K562 (cell line): ENCODE data around the gene KRTAP2-2. TPM values are rescaled to one million over a fixed set of nuclear protein-coding genes. Genes with fewer than 3 reads are reported as not detected.
"Not testable (repeated sequence)": the region's sequence is repeated elsewhere in the genome, so short reads cannot be mapped to it uniquely, and the experiment has no call there.

Source experiments
- ATAC-seq: fragments of 200-7000 bp; cut with Tn5 transposase; 3 replicates; pipeline ENCODE4 v1.9.1; 2020; ENCODE audit warnings: moderate library complexity
- BruUV-seq: library from RNA; stranded (reverse); fragments of 400-500 nt; replicated peaks from 2 replicates; lab custom pipeline; 2021; lab: Mats Ljungman, UMichigan
- CTCF ChIA-PET: fragments of 300-600 bp; formaldehyde crosslinking; extraction: SDS; loops from one replicate; lab custom pipeline; 2021; ENCODE audit warnings: low intra/inter-chr PET ratio; lab: Yijun Ruan, JAX
- POLR2A ChIA-PET: fragments of 300-600, 350-650 bp; sonication (Branson Sonifier 250); formaldehyde crosslinking; extraction: SDS; loops from one replicate; lab custom pipeline; 2021; ENCODE audit warnings: antibody characterized with exemption, inconsistent platforms; lab: Yijun Ruan, JAX
- DNase-seq, 4 experiments: peaks; one replicate each; pipeline versions ENCODE4 v3.0.0 to v3.0.0-alpha.2; 2011 to 2018; ENCODE audit warnings: low spot score in 3 of 4, mixed read lengths in 3 of 4; ENCODE audit errors: extremely low read depth in 1 of 4
- FAIRE-seq: peaks from 2 replicates; lab custom pipeline; 2011; peaks lifted over from hg19 to GRCh38; lab: Jason Lieb, UNC
- H2AFZ ChIP-seq: 2 replicates; pipeline ENCODE4 v1.6.0; 2011; ENCODE audit warnings: low read depth, low read length, control low read depth, inconsistent platforms
- H3K27ac ChIP-seq: fragments of 200-600 bp; 3 replicates; pipeline ENCODE4 v1.8.0; 2011; ENCODE audit warnings: low read depth, mild to moderate bottlenecking, control low read depth, inconsistent platforms, low read length, moderate library complexity, mixed read lengths; ENCODE audit errors: extremely low read depth
- H3K27me3 ChIP-seq, 2 experiments: fragments of 300-600 bp in 1 of 2; 2 replicates in 1 of 2; 3 replicates in 1 of 2; pipeline versions ENCODE4 v1.6.0 to v1.8.0; 2011; ENCODE audit warnings: inconsistent platforms in 2 of 2, low read length in 2 of 2, mild to moderate bottlenecking in 1 of 2, mixed read lengths in 1 of 2, moderate library complexity in 1 of 2; ENCODE audit not compliant: control insufficient read depth in 2 of 2, insufficient read depth in 2 of 2
- H3K36me3 ChIP-seq: fragments of 300-600 bp; 3 replicates; pipeline ENCODE4 v1.8.0; 2011; ENCODE audit warnings: mild to moderate bottlenecking, low read length, inconsistent platforms; ENCODE audit not compliant: control insufficient read depth, insufficient read depth
- H3K4me1 ChIP-seq, 2 experiments: fragments of 200-600 bp in 1 of 2; replicated peaks in 1 of 2; 2 replicates in 1 of 2; 3 replicates in 1 of 2; pipeline versions ENCODE4 v1.5.1 to v1.8.0; 2011; ENCODE audit warnings: inconsistent platforms in 2 of 2, low read length in 2 of 2, mild to moderate bottlenecking in 1 of 2, mixed read lengths in 1 of 2, moderate library complexity in 1 of 2; ENCODE audit not compliant: control insufficient read depth in 2 of 2, insufficient read depth in 2 of 2
- H3K4me2 ChIP-seq: 2 replicates; pipeline ENCODE4 v1.6.1; 2011; ENCODE audit warnings: low read length, control low read depth, inconsistent platforms, mixed read lengths; ENCODE audit not compliant: insufficient read depth
- H3K4me3 ChIP-seq: fragments of 200-600 bp; sonication (generic), shearing (Covaris generic); 2 replicates; pipeline ENCODE4 v1.5.1; 2016; ENCODE audit warnings: control low read depth, inconsistent platforms
- H3K79me2 ChIP-seq: fragments of 200-600 bp; 3 replicates; pipeline ENCODE4 v1.8.0; 2011; ENCODE audit warnings: low read length, inconsistent platforms; ENCODE audit not compliant: control insufficient read depth, insufficient read depth
- H3K9ac ChIP-seq, 2 experiments: 2 replicates each; pipeline versions ENCODE4 v1.6.0 to v1.6.1; 2011; ENCODE audit warnings: low read depth in 2 of 2, low read length in 2 of 2, control low read depth in 1 of 2, inconsistent platforms in 1 of 2, mild to moderate bottlenecking in 1 of 2, mixed read lengths in 1 of 2; ENCODE audit not compliant: insufficient read depth in 1 of 2
- H3K9me1 ChIP-seq: one replicate; pipeline ENCODE4 v1.6.0; 2011; ENCODE audit warnings: inconsistent platforms, mild to moderate bottlenecking, low read length, moderate library complexity; ENCODE audit not compliant: control insufficient read depth, insufficient read depth
- H3K9me3 ChIP-seq: replicated peaks from 2 replicates; pipeline ENCODE4 v1.5.1; 2011; ENCODE audit warnings: low read depth, low read length, inconsistent platforms; ENCODE audit not compliant: control insufficient read depth, insufficient read depth
- H4K20me1 ChIP-seq: replicated peaks from 2 replicates; pipeline ENCODE4 v1.6.1; 2011; ENCODE audit warnings: low read length, inconsistent platforms, mixed read lengths; ENCODE audit not compliant: control insufficient read depth, insufficient read depth
- ELF2 ChIP-seq: fragments of 250-450 bp; sonication (Bioruptor Pico); IDR thresholded peaks from 2 replicates; pipeline ENCODE4 v1.5.0; 2021; ENCODE audit warnings: mild to moderate bottlenecking
- EP400 ChIP-seq: fragments of 450-650 bp; IDR thresholded peaks from 2 replicates; pipeline ENCODE4 v1.6.1; 2017; ENCODE audit warnings: antibody characterized with exemption, mild to moderate bottlenecking, moderate library complexity
- MAFK ChIP-seq: IDR thresholded peaks from 2 replicates; pipeline ENCODE4 v1.6.1; 2011; ENCODE audit warnings: low read length, improper control_type of control experiment
- MCM5 ChIP-seq: fragments of 450-650 bp; IDR thresholded peaks from 2 replicates; pipeline ENCODE4 v1.6.1; 2016; ENCODE audit warnings: low read depth
- MTF1 ChIP-seq: fragments of 250-450 bp; sonication (Bioruptor Pico); IDR thresholded peaks from 2 replicates; pipeline ENCODE4 v1.9.0; 2021; ENCODE audit warnings: moderate library complexity, mild to moderate bottlenecking, inconsistent platforms, borderline replicate concordance
- PURB ChIP-seq: sonication (generic); formaldehyde crosslinking; IDR thresholded peaks from 2 replicates; pipeline ENCODE4 v1.9.0; 2021; ENCODE audit warnings: low read depth, mild to moderate bottlenecking, missing genetic modification reagents
- WGBS: fragments of 100-300 bp; shearing (Covaris generic); methylation state at CpG from one replicate; pipeline ENCODE4 v1.1.6; 2016; ENCODE audit warnings: low coverage, mixed read lengths; ENCODE audit not compliant: insufficient coverage; ENCODE audit errors: missing lambda C conversion rate; 5-methylcytosine and 5-hydroxymethylcytosine counted together
- in situ Hi-C: fragments of 300-500 bp; cut with MboI; formaldehyde crosslinking; loops from 4 replicates; pipeline ENCODE4 v1.15.0; 2018; ENCODE audit warnings: inconsistent platforms, mixed read lengths
- intact Hi-C: fragments of 100-400 bp; cut with micrococcal nuclease; formaldehyde crosslinking; loops from 2 replicates; pipeline ENCODE4 v1.14.2; 2022
- polyA plus RNA-seq, 8 experiments: library from polyadenylated mRNA; depleted of rRNA in 4 of 8; stranded (reverse) in 5 of 8; unstranded in 3 of 8; fragments of >200 nt; fragmentation: Nextera tagmentation in 2 of 8; fragmentation: Illumina TruSeq in 1 of 8; extraction: Ambion mirVana in 2 of 8; extraction: Trizol in 1 of 8; gene quantifications; 2 replicates each; pipeline versions ENCODE4 v1.2.1 to v1.2.3, GENCODE V29; 2011 to 2014; ENCODE audit warnings: inconsistent platforms in 1 of 8, missing spikeins in 1 of 8
- total RNA-seq, 7 experiments: library from RNA; depleted of rRNA in 6 of 7; stranded (reverse); fragments of >200 nt in 6 of 7; fragmentation: Illumina TruSeq in 2 of 7; extraction: Trizol in 2 of 7; gene quantifications; 2 replicates each; pipeline versions ENCODE4 v1.2.1 to v1.2.3, GENCODE V29; 2011 to 2021; ENCODE audit warnings: low replicate concordance in 1 of 7
- TF ChIP-seq, protein P1 (sequence below): fragments of 250-450 bp; sonication (Bioruptor Pico); IDR thresholded peaks from 2 replicates; pipeline ENCODE4 v1.5.0; 2021
- TF ChIP-seq, protein P2 (sequence below): IDR thresholded peaks from 2 replicates; pipeline ENCODE4 v1.6.1; 2012; ENCODE audit warnings: low read depth, low read length, improper control_type of control experiment, borderline replicate concordance
- TF ChIP-seq, protein P3 (sequence below): fragments of 450-650 bp; formaldehyde crosslinking; IDR thresholded peaks from 2 replicates; pipeline ENCODE4 v1.4.0; 2020; ENCODE audit warnings: mild to moderate bottlenecking

The KRTAP2-2 gene
- total and polyA plus RNA-seq, 9 of the 15 experiments (the other 6 are each of a cell fraction or from before 2014, with no cell fraction given), result not detected

DNA sequence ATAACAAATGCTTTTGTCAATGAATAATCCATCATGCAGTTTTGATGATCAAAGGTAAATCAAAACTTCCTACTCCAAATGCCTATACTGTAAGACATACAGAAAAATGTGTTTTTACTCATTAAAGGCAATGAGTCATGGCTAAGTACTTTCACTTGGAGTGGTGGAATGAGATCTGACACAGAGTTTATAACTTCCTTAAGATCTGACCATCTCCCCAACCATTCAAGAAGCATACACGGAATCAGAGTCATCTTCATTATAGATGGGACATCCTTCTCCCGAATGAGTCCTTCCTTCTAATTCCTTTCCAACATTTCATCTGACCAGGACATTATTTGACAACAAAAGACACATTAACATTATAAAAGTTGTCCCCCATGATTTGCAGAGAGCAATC lies 28.4 kb upstream of the KRTAP2-2 start:
- DNase-seq, BruUV-seq, H3K9me1 ChIP-seq, H3K4me1 ChIP-seq, H3K27me3 ChIP-seq, H3K9me3 ChIP-seq, POLR2A ChIA-PET, H4K20me1 ChIP-seq, ATAC-seq, intact Hi-C loops, FAIRE-seq, H3K4me2 ChIP-seq, in situ Hi-C loops, H3K4me3 ChIP-seq, H3K79me2 ChIP-seq, H3K36me3 ChIP-seq, H3K27ac ChIP-seq, CTCF ChIA-PET, H2AFZ ChIP-seq, H3K9ac ChIP-seq: not testable (repeated sequence)
- WGBS, result 0% methylated on average over 2 of the region's 2 CpGs

DNA sequence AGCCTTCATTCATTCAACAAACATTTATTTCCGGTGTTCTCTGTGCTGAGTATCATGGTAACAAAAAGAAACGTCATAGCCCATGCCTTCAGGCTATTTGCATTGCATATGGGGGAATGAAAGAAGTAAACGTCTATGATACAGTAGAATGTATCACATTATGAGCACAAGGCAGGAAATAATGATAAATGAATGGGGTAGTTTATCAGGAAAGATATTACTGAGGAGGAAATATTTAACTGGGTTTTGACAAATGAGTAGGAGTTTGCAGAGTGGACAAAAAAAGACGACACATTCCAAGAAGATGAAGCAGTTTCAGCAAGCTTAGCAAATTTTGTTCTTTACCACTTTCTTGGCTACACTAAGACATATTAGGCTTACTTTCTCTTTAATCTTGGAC lies 27.6 kb upstream of the KRTAP2-2 start:
- H3K27ac ChIP-seq, result no peak overlapping the region
- WGBS, result 0% methylated on average over 4 of the region's 4 CpGs
- no TSS peak for BruUV-seq
- TF ChIP-seq, protein P1, sequence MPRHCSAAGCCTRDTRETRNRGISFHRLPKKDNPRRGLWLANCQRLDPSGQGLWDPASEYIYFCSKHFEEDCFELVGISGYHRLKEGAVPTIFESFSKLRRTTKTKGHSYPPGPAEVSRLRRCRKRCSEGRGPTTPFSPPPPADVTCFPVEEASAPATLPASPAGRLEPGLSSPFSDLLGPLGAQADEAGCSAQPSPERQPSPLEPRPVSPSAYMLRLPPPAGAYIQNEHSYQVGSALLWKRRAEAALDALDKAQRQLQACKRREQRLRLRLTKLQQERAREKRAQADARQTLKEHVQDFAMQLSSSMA (CRISPR knock-in tag), result no peak
- TF ChIP-seq, protein P2, sequence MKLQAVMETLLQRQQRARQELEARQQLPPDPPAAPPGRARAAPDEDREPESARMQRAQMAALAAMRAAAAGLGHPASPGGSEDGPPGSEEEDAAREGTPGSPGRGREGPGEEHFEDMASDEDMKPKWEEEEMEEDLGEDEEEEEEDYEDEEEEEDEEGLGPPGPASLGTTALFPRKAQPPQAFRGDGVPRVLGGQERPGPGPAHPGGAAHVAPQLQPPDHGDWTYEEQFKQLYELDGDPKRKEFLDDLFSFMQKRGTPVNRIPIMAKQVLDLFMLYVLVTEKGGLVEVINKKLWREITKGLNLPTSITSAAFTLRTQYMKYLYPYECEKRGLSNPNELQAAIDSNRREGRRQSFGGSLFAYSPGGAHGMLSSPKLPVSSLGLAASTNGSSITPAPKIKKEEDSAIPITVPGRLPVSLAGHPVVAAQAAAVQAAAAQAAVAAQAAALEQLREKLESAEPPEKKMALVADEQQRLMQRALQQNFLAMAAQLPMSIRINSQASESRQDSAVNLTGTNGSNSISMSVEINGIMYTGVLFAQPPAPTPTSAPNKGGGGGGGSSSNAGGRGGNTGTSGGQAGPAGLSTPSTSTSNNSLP, result no peak
- TF ChIP-seq, protein P3, sequence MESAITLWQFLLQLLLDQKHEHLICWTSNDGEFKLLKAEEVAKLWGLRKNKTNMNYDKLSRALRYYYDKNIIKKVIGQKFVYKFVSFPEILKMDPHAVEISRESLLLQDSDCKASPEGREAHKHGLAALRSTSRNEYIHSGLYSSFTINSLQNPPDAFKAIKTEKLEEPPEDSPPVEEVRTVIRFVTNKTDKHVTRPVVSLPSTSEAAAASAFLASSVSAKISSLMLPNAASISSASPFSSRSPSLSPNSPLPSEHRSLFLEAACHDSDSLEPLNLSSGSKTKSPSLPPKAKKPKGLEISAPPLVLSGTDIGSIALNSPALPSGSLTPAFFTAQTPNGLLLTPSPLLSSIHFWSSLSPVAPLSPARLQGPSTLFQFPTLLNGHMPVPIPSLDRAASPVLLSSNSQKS (CRISPR knock-in tag), result no peak
- TF ChIP-seq MAFK, result no peak
- TF ChIP-seq MTF1 (CRISPR knock-in tag), result no peak
- no peak for TF ChIP-seq PURB
- TF ChIP-seq ELF2 (CRISPR knock-in tag), result no peak
- no peak for TF ChIP-seq MCM5
- TF ChIP-seq EP400, result no peak

More for the DNA sequence above, 27.6 kb upstream of the KRTAP2-2 start:
- Histone ChIP-seq H3K79me2 (no peaks in the 10 kb centered on the region), H3K36me3 (no peaks in the 10 kb centered on the region), H3K4me3 (no peak overlapping the region), H3K27me3 (no peaks in the 10 kb centered on the region), H4K20me1 (no peaks in the 10 kb centered on the region), H3K4me2 (no peak overlapping the region), H3K4me1 (no peaks in the 10 kb centered on the region), H2AFZ (no peak overlapping the region), H3K9me1 (no peaks in the 10 kb centered on the region), H3K9ac (no peak overlapping the region), H3K9me3 (no peaks in the 10 kb centered on the region)
- ATAC-seq (no peak), DNase-seq (no peak), FAIRE-seq (no peak)
- intact Hi-C loops, result no loop called here
- ChIA-PET POLR2A (no interaction called here), CTCF (no interaction called here)
- in situ Hi-C loops, result no loop called here
